Thymus (tissue), 11 donors: Measurements from ENCODE around the gene NT5DC3. TPM values are rescaled to one million over a fixed set of nuclear protein-coding genes. Genes with fewer than 3 reads are reported as not detected.

Source experiments
- DNase-seq, 9 donors: peaks; one replicate each; pipeline ENCODE4 v3.0.0-alpha.2; 2013; ENCODE audit warnings: low spot score in 9 of 9, low read depth in 6 of 9, missing footprints in 1 of 9
- H3K27ac ChIP-seq, 2 donors: one replicate each; pipeline ENCODE4 v1.5.1; 2013; ENCODE audit warnings: control low read depth in 1 of 2, low read depth in 1 of 2, low read length in 1 of 2, mild to moderate bottlenecking in 1 of 2, moderate library complexity in 1 of 2
- H3K27me3 ChIP-seq, 2 donors: one replicate each; pipeline ENCODE4 v1.5.1; 2013; ENCODE audit warnings: low read length in 1 of 2; ENCODE audit not compliant: control insufficient read depth in 2 of 2, insufficient read depth in 1 of 2
- H3K36me3 ChIP-seq, 2 donors: one replicate each; pipeline ENCODE4 v1.5.1; 2013; ENCODE audit warnings: low read length in 1 of 2, mild to moderate bottlenecking in 1 of 2, moderate library complexity in 1 of 2; ENCODE audit not compliant: control insufficient read depth in 2 of 2, insufficient read depth in 2 of 2
- H3K4me1 ChIP-seq, 2 donors: one replicate each; pipeline ENCODE4 v1.5.1; 2013; ENCODE audit warnings: low read length in 2 of 2; ENCODE audit not compliant: control insufficient read depth in 2 of 2, insufficient read depth in 2 of 2
- H3K4me3 ChIP-seq, 2 donors: one replicate each; pipeline ENCODE4 v1.5.1; 2013; ENCODE audit warnings: low read length in 2 of 2, control low read depth in 1 of 2, mild to moderate bottlenecking in 1 of 2
- H3K9me3 ChIP-seq, 2 donors: one replicate each; pipeline ENCODE4 v1.5.1; 2013; ENCODE audit warnings: low read length in 1 of 2, mild to moderate bottlenecking in 1 of 2; ENCODE audit not compliant: control insufficient read depth in 2 of 2, insufficient read depth in 1 of 2
- WGBS: extraction: QIAGEN DNeasy Blood & Tissue Kit; methylation state at CpG from one replicate; pipeline ENCODE4 v1.1.7; 2013; 5-methylcytosine and 5-hydroxymethylcytosine counted together
- polyA plus RNA-seq: library from polyadenylated mRNA; stranded (reverse); fragments of 200-250 nt; gene quantifications from one replicate; pipeline ENCODE4 v1.2.3, GENCODE V29; 2013
- total RNA-seq: library from RNA; stranded (reverse); fragments of 120-200 nt; gene quantifications from one replicate; pipeline ENCODE4 v1.2.4, GENCODE V29; 2013
- donor health status: healthy.

The NT5DC3 gene
- total and polyA plus RNA-seq, 2 donors: 1.6 to 2.1 TPM

DNA sequence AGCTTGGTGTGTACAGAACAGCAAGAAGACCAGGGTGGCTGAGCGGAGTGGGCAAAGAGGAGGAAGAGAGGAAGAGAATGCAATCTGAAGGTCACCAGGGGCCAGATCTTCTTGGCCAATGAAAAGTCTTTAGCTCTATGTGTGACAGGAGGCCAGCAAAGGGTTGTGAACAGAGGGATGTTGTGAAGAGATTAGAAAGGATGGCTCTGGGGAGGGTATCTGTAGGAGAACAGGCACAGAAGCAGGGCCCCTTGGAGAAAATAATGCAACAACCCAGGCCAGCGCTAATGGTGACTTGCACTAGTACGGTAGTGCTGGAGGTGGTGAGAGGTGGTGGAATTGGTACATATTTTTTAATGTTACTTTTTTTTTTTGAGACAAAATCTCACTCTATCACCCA is 97.2 kb downstream of the NT5DC3 start:
- DNase-seq: no peak
- Histone ChIP-seq H3K27me3 (no peaks in the 10 kb centered on the region), H3K4me1 (no peaks in the 10 kb centered on the region), H3K4me3 (no peak overlapping the region), H3K27ac (no peak overlapping the region), H3K36me3 (no peaks in the 10 kb centered on the region), H3K9me3 (no peaks in the 10 kb centered on the region)
- 98% methylated on average over 3 of the region's 3 CpGs for WGBS

DNA sequence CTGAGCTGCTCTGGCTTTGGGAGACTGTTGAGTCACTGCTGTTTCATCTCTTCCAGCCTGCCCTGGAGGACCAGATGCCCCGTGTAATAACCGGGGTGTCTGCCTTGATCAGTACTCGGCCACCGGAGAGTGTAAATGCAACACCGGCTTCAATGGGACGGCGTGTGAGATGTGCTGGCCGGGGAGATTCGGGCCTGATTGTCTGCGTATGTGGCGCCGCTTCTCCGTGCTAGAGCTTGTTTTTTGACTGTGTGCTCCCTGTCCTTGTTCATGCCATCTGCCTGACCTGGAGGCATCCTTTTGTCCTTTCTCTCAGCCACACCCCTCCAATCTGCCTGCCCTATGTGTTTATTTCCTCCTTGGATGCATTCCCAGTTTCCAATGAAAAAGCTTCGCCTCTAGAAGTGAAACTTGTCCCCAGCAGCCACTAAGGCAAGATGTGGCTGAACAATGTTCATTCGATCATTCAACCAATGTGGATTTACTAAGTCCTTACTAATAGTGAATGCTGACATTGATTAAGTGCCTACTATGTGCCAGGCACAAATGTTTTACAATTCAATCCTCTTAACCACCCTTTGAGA is 98.6 kb downstream of the NT5DC3 start:
- Histone ChIP-seq H3K36me3 (no peaks in the 10 kb centered on the region), H3K27me3 (no peaks in the 10 kb centered on the region), H3K27ac (no peak overlapping the region), H3K4me3 (no peak overlapping the region), H3K9me3 (no peaks in the 10 kb centered on the region), H3K4me1 (no peaks in the 10 kb centered on the region)
- no peak for DNase-seq
- WGBS: 96% methylated on average over 15 of the region's 15 CpGs

DNA sequence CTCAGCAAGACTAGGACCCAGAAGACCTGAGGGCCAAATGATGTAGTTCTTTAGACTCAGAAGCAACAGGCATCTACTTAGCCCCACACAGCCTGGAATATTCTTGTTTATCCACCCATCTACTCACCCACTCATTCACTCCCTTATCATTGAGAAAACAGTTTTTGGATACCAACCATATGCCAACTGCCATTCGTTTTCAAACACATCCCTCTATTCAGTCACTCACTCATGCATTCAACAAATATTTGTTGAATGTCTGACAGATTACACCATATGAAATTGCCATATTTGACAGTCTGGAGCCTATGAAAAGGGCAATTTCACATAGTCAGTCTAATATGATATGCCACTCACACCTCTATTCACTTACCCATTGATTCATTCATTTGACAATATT is 103.2 kb downstream of the NT5DC3 start:
- 83% methylated on average over 1 of the region's 1 CpG for WGBS
- Histone ChIP-seq H3K27me3 (no peaks in the 10 kb centered on the region), H3K4me1 (no peaks in the 10 kb centered on the region), H3K36me3 (no peaks in the 10 kb centered on the region), H3K4me3 (no peak overlapping the region), H3K9me3 (no peaks in the 10 kb centered on the region), H3K27ac (no peak overlapping the region)
- no peak for DNase-seq

DNA sequence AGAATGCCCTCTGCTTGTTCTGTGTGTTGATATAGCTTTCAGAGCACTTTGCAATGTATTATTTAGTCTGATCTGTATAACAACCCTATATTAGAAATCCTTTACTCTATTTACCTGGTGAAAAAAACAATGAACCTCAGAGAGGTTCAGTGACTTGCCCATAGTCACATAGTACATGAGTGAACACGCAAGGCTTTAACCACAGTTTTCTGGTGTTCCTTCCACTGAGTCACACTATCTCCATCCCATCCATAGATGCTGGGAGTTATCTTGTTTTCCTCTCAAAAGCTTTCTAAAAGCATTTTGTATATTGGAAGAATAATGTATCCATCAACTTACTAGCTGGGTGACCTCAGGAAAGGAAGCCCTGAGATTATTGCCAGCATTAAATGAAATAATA is 104.5 kb downstream of the NT5DC3 start:
- Histone ChIP-seq H3K4me1 (no peaks in the 10 kb centered on the region), H3K27ac (no peak overlapping the region), H3K9me3 (no peaks in the 10 kb centered on the region), H3K36me3 (no peaks in the 10 kb centered on the region), H3K4me3 (no peak overlapping the region), H3K27me3 (no peaks in the 10 kb centered on the region)
- DNase-seq: no peak
- WGBS: 98% methylated on average over 1 of the region's 1 CpG

DNA sequence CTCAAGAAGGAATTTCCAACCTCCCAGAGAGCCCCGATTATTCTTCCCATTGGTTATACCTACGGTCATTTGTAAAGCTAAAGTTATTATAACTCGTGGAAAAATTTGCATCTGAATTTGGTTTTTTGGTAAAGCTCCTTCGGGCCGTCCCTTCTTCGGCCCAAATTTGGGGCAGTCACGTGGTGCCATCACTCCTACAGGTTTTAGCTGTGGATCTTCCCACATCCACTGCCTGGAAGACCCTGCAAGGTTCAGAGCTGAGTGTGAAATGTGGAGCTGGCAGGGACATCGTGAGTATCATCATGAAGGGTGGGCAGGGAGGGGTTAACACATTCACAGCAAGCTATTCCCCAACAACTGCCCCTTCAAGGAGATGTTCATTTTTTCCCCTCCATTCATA is 105.7 kb downstream of the NT5DC3 start:
- no peak overlapping the region for H3K27ac ChIP-seq
- WGBS: 91% methylated on average over 8 of the region's 8 CpGs
- no peaks in the 10 kb centered on the region for H3K36me3 ChIP-seq
- DNase-seq: no peak
- peaks cover 0 to 3% of the 10 kb centered on the region in 2 donors for H3K9me3 ChIP-seq
- H3K4me1 ChIP-seq: no peaks in the 10 kb centered on the region
- H3K4me3 ChIP-seq: no peak overlapping the region
- H3K27me3 ChIP-seq: no peaks in the 10 kb centered on the region

DNA sequence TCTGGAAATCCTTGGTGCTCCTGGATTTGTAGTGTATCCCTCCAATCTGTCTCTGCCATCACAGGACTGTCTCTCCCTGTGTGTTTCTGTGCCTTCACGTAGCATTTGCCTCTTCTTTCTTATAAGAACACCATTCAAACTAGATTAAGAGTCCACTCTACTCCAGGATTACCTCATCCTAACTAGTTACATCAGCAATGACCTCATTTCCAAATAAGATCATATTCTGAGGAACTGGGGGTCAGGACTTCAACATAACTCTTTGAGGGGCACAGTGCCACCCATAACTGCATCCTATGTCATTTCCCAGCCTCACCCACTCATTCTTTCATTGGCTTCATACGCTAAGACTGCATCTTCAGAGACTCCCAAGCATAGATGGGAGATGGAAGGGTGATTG is 106.2 kb downstream of the NT5DC3 start:
- H3K4me3 ChIP-seq: no peak overlapping the region
- peaks cover 0 to 3% of the 10 kb centered on the region in 2 donors for H3K9me3 ChIP-seq
- WGBS: 89% methylated on average over 2 of the region's 2 CpGs
- H3K36me3 ChIP-seq: no peaks in the 10 kb centered on the region
- H3K4me1 ChIP-seq: no peaks in the 10 kb centered on the region
- H3K27ac ChIP-seq: no peak overlapping the region
- DNase-seq: no peak
- H3K27me3 ChIP-seq: no peaks in the 10 kb centered on the region

DNA sequence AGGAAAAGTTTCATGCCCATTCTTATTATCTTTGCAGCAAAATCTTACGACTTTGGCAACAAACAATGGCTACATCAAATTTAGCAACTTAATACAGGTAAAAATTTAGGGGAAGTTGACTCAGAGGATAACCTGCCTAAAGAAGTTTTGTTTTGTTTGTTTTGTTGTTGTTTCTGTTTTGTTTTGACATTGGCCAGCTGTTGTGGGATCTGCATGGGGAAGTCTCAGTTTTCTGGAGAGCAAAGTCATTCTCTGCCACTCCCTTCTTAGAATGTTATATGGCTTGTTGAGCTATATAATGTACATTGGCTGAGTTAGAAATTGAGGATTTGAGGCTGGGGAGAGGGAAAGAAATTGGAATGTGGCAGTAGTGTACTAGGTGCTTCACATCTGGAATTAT is 109.5 kb downstream of the NT5DC3 start:
- H3K4me3 ChIP-seq: no peak overlapping the region
- no peak overlapping the region for H3K27ac ChIP-seq
- DNase-seq: no peak
- H3K4me1 ChIP-seq: no peaks in the 10 kb centered on the region
- peaks cover 0 to 3% of the 10 kb centered on the region in 2 donors for H3K9me3 ChIP-seq
- H3K36me3 ChIP-seq: no peaks in the 10 kb centered on the region
- WGBS: 99% methylated on average over 1 of the region's 1 CpG
- H3K27me3 ChIP-seq: no peaks in the 10 kb centered on the region

DNA sequence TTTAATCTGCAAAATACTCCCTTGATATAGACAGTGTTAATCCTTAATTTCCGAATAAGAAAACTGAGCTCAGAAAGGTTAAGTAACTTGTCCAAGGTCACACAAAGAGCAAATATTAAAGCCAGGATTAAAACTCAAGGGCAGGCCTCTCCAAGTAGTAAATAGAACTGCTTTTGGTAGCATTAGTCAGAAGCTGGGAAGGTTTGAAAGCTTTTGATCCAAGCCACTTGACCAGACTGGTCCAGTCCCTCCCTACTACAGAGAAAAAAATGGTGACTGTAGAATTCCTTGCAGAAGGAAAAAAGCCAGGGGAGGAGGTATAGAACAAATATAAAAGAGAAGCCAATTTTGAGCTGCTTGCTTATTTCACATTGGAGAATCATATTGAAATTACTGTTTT is 111.5 kb downstream of the NT5DC3 start:
- Histone ChIP-seq H3K27me3 (no peaks in the 10 kb centered on the region), H3K27ac (no peak overlapping the region), H3K36me3 (no peaks in the 10 kb centered on the region), H3K4me1 (no peaks in the 10 kb centered on the region), H3K4me3 (no peak overlapping the region), H3K9me3 (peaks cover 0 to 3% of the 10 kb centered on the region in 2 donors)
- 98% methylated on average over 1 of the region's 1 CpG for WGBS
- no peak for DNase-seq

DNA sequence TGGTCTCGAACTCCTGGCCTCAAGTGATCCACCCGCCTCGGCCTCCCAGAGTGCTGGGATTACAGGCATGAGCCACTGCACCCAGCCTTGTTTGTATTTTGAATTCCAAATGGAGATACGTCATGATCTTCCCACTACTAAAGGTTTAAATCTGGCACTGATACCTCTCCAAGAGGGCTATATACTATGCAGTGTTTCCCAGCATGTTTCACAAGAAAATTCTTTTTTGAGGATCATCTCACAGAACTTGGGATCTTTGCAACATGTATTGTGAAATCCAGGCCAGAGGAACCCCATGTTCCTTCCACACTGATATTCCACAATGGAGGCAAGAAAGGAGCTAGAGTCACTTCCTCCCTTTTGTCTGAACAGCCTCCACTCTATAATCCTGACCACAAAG is 112.7 kb downstream of the NT5DC3 start:
- no peaks in the 10 kb centered on the region for H3K4me1 ChIP-seq
- no peak overlapping the region for H3K27ac ChIP-seq
- H3K4me3 ChIP-seq: no peak overlapping the region
- H3K9me3 ChIP-seq: peaks cover 0 to 3% of the 10 kb centered on the region in 2 donors
- WGBS: 96% methylated on average over 4 of the region's 4 CpGs
- no peaks in the 10 kb centered on the region for H3K36me3 ChIP-seq
- H3K27me3 ChIP-seq: no peaks in the 10 kb centered on the region
- DNase-seq: no peak

DNA sequence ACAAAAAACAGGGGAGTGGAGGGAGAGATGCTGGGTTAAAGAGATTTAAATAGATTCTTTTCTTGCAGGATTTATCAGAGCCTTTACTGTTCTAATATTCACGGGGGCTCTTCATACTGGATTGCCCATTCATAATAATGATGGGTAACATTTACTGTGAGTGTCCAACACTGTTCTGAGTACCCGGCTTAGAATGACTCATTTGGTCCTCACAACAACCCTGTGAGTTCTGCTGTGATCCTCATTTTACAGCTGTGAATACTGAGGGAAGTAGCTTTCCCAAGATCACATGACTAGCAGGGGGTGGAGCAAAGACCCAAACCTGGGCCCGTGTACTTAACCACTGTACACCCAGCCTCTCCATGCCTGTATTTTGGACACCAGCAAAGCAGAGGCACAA is 113.4 kb downstream of the NT5DC3 start:
- Histone ChIP-seq H3K27ac (no peak overlapping the region), H3K36me3 (no peaks in the 10 kb centered on the region), H3K27me3 (no peaks in the 10 kb centered on the region), H3K4me3 (no peak overlapping the region), H3K4me1 (no peaks in the 10 kb centered on the region), H3K9me3 (peaks cover 0 to 3% of the 10 kb centered on the region in 2 donors)
- WGBS: 84% methylated on average over 3 of the region's 3 CpGs
- no peak for DNase-seq
